Measurements from ENCODE around the gene MRPS15.

DNA sequence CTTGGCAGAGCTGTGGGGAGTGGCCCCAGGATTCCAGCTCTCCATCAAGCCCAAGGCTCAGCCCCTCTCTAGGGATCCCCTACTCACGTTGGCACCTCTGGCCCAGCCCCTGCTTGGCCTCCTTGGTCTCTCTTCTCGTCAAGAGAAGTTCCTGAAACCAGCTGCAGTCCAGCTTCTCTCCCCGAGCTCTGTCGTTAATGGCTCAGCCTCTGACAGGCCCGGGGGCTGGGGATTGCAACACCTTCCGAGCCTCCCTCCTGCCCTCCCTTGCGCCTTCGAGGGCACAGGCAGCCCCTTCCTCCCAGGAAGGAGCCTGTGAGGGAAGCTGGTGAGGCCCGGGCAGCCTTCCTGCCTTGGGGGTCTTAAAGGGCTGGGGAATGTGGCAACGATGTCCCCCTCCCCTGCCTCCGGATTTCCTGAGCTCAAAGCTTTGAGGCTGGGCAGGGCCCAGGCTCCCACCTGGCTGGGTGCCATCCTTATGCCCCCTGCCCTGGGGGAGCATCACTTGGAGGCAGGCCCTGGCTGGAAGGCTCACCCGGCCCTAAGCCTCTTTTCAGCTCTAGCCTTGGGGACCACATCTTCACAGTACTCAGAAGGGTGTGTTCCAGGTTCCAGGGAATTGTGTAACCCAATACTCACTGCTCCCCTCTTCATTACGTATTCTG, 18.7 kb upstream of the MRPS15 start, which contains the start of gene CSF3R:
- TF ChIP-seq, protein P1, sequence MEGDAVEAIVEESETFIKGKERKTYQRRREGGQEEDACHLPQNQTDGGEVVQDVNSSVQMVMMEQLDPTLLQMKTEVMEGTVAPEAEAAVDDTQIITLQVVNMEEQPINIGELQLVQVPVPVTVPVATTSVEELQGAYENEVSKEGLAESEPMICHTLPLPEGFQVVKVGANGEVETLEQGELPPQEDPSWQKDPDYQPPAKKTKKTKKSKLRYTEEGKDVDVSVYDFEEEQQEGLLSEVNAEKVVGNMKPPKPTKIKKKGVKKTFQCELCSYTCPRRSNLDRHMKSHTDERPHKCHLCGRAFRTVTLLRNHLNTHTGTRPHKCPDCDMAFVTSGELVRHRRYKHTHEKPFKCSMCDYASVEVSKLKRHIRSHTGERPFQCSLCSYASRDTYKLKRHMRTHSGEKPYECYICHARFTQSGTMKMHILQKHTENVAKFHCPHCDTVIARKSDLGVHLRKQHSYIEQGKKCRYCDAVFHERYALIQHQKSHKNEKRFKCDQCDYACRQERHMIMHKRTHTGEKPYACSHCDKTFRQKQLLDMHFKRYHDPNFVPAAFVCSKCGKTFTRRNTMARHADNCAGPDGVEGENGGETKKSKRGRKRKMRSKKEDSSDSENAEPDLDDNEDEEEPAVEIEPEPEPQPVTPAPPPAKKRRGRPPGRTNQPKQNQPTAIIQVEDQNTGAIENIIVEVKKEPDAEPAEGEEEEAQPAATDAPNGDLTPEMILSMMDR (IDR thresholded peaks at IDR 0.05; ENCODE audit: low read depth, low read length, poor library complexity, severe bottlenecking): no peak
- TF ChIP-seq EZH2phosphoT487 (IDR thresholded peaks at IDR 0.05; ENCODE audit: borderline replicate concordance, low read length): no peak
